GM12891 (cell line): Measurements from ENCODE around the gene RAN.

Experiments used
- POLR2A ChIP-seq: IDR thresholded peaks from 2 replicates; pipeline ENCODE4 v1.6.1; 2011; ENCODE audit warnings: low read depth, low read length, control low read depth
- POLR2AphosphoS5 ChIP-seq: IDR thresholded peaks from 2 replicates; pipeline ENCODE4 v1.6.1; 2011; ENCODE audit warnings: low read depth, low read length, control low read depth
- POU2F2 ChIP-seq: IDR thresholded peaks from 2 replicates; pipeline ENCODE4 v1.6.1; 2011; ENCODE audit warnings: low read depth, mild to moderate bottlenecking, control low read depth, low read length, moderate library complexity

DNA sequence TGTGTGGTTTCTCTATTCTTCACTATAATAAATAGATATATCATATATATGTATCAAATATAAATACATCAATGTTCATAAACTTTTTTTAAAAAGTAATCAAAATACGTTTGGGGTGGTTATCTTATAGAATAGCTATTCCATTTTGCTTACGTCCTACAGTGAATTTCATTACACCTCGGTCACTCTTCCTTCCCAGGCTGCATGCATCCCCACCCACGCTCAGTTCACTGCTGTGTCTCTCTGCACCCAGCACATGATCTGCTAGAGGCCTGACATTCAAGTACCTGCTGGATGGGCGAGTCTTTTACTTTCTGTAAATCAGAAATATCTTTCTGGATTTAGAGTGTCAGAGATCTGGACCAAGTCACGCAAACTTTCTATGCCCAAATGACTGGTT lies 36.4 kb upstream of the RAN start:
- no peak for TF ChIP-seq POLR2AphosphoS5
- TF ChIP-seq POLR2A: no peak
- TF ChIP-seq POU2F2: no peak
